Jurkat, Clone E6-1 (cell line): ENCODE measurements around the gene EPB41L4B.

Source experiments
- DNase-seq: peaks from one replicate; pipeline ENCODE4 v3.0.0-alpha.2; 2011; ENCODE audit warnings: low read depth, low spot score
- H3K4me3 ChIP-seq: 2 replicates; pipeline ENCODE4 v1.5.1; 2011; ENCODE audit warnings: mild to moderate bottlenecking, low read length, control low read depth, moderate library complexity

The EPB41L4B gene

DNA sequence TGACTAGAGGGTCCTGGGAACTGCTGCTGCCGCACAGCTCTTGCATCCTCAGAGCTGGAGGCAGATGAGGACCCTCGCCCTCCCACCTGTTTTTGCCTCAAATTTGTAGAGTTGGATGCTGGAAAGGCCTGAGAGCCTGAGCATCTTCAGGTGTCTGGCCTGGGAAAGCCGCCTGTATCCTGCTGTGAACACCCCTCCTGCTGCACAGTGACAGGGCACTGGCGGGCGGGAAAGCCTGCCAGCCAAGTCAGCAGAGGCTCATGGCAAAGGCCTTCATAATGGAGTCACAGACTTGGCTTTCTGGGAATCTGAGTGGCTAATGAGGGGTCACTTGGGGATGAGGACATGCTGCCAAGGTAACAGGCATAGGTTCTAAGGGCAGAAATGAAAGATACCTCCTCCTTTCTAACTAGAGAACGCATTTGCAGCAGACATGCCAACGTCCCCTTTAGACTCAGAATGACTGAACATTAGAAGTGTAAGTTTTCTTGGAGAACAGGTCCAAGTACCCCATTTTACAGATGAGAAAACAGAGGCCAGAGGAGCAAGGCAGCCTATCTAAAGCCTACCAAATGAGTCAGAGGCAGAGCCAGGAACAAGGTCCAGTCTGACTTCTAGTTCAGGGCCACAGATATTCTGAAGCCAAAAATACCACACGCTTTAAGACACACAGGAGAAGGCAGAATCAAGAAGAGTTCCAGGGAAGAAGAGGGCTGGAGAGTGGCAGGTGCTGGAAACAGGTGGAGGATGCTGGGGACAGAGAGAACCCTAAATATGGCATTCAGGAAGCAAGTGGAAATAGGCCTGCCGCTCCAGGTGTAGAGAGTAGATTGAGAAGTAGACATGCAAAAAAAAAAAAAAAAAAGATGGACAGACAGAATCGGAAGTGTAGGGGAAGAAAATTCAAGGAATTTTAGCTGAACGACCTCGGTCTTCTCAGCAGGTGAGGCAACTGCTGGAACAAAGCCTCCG, 44.1 kb downstream of the EPB41L4B start:
- no peak overlapping the region for H3K4me3 ChIP-seq
- no peak for DNase-seq

DNA sequence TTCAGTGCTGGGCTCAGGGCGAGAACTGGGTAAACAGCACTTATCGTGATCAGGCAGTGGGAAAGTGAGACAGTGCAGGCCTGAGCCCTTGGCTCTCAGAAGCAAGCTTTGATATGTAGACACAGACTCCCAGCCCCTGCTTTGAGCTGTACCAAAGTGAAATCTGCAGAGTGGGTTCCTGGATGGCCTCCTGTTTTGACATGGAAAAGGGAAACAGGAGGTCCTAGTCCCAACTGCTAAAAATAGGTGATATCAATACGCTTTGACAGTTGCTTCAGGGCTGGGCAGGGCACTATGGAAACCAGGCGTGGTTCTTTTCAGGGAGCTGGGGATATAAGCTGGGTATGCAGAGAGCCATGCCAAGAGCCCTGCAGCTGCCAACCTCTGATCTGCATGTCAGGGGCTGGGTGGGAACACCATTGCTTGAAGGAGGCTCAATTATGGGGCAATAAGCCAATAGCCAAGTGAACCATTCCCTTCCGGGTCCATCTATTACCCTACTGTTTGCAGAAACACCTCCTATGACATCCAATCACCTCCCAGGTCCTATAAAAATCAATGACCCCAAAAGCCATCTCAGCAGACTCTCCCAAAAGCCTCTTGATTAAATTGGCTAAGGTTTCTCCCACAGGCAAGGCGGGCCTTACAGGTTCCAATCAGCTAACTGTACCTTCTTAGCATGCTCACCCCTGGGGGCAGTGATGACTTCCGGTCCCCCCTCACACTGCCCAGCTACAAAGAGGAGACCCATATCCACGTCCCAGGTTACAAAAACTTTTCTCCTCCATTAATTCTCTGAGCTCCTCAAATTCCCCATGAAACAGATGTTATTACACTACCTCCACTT, 45.8 kb downstream of the EPB41L4B start:
- DNase-seq = no peak

DNA sequence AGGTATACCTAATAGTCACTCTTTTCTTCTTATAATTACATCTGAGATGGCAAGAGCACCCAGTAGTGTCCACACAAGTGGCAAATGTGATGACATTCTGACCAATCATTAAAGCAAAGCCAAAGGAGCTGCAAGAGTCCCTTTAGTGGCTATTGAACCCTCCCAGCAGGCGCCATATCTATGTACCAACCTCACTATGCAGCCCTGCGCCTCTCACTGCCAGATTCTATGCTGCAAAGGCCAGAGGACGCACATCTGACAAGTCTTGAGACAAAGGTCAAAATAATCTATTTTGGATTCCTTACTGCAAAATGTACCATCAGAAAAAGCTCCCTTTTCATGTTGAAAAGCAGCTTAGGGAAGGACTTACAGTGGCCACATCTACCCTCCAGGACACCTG, 47.0 kb downstream of the EPB41L4B start:
- no peak overlapping the region for H3K4me3 ChIP-seq
- DNase-seq = no peak

More for the DNA sequence above, 45.8 kb downstream of the EPB41L4B start:
- H3K4me3 ChIP-seq = no peak overlapping the region

DNA sequence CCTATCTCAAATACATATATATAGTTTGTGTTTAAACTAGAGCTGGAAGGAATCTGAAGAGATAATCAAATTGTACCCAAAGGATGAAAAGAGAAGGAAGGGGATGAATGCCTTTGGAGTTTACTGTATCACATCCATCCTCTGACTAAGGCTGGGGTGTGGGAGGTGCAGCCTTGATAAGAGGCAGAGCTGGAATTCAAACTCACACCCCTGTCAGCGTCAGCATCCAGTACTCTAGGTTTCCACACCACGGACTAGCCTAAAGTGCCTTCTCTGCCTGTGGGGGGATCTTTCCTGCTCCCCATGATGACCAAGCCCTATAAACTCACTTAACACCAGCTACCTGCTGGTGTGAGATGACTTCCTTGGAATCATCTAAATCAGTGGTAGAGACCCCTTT, 48.1 kb downstream of the EPB41L4B start:
- H3K4me3 ChIP-seq = no peak overlapping the region
- no peak for DNase-seq

- H3K4me3 ChIP-seq = no peak overlapping the region
- no peak for DNase-seq
These were observed 48.8 kb downstream of the EPB41L4B start for GRCh38 chr9:109272045-109272444.

GRCh38 chr9:109270971-109271925, 49.6 kb downstream of the EPB41L4B start:
- H3K4me3 ChIP-seq = no peak overlapping the region
- DNase-seq = no peak

- no peak overlapping the region for H3K4me3 ChIP-seq
- no peak for DNase-seq
These were observed 50.4 kb downstream of the EPB41L4B start for GRCh38 chr9:109270441-109270840.

DNA sequence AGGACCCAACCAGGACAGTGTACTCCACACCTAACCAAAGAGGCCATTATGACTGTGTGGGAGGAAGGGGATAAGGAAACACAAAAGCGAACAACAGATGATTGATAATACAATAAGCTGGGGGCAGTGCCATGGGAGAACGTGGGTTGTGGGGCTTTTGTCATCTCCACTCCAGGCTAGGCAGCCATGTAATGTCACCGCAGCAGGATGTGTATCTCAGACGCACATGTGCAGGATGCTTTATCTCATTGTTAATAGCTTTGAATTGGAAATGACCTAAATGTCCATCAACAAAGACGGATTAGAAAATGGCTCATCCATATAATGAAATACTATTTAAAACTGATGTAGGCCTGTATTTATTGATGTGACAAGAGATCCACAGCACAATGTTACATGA, 51.0 kb downstream of the EPB41L4B start:
- DNase-seq = no peak
- H3K4me3 ChIP-seq = no peak overlapping the region

- DNase-seq = no peak
These were observed 51.8 kb downstream of the EPB41L4B start for GRCh38 chr9:109269081-109269480.

DNA sequence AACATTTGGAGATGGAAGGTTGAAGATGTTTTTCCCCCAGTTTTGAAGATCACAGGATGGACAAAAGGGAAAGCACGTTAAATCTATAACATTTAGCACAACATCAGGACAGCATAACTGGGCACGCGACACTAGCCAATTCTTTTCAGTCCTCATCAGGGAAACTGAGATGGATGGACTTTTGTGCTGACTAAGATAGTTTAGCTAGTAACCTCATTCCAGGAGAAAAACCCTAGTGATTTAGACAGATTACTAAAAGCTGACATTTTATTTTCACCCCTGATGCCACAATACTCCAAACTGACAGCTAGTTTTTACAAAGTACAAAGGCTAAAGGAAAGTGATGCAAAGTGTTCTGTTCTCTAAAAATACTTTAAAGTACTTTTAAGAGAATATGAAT, 53.3 kb downstream of the EPB41L4B start:
- no peak overlapping the region for H3K4me3 ChIP-seq
- DNase-seq = no peak

More at GRCh38 chr9:109269081-109269480, 51.8 kb downstream of the EPB41L4B start:
- H3K4me3 ChIP-seq = no peak overlapping the region

DNA sequence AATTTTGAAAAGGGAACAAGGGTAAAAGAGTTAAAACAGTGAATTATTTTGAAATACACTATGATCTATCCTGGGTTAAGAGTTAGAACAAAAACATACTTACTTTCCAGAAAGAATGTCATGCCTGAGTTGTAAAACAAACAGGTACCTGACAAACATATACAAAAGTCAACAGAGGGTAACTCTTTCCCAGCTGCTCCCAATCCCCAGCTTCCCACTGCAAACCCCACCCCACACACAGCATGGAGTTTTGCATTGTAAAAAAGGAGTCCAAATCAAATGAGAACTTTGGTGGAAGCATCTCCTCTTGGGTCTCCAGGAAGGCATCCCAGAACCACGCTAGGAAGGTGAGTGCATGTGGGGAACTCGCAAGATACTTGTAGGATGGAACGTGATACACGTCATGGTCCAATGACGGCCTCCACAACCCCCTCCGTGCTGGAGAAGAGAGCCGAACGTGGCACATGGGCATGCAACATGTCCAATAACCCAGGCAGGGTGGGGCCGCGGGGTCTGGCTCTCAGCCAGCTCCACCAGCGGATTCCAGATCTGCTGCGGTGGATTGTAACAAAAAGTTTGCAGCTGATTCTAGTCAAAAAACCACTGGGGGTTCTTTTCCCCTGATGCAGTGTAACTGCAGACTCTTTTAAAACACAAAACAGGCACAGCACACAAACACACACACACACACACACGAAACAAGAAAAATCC, 55.8 kb downstream of the EPB41L4B start:
- no peak for DNase-seq
- no peak overlapping the region for H3K4me3 ChIP-seq

DNA sequence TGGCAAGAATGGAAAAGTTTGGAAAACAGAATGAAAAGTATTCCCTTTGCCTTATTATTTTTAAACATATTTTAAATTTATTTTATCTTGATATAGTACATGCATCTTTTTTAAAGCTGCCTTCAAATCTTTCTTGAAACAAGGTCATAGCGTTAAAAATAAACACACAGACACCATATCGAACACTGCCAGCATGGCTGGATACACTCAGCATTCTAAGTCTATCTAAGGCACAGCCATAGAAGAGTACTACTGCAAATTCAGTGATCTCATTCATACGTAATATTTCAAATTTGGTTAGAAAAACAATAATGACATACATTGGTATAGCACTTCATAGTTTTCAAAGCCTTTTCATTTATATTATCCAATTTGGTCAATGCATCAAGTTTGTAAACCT, 57.5 kb downstream of the EPB41L4B start:
- DNase-seq = no peak
- no peak overlapping the region for H3K4me3 ChIP-seq

DNA sequence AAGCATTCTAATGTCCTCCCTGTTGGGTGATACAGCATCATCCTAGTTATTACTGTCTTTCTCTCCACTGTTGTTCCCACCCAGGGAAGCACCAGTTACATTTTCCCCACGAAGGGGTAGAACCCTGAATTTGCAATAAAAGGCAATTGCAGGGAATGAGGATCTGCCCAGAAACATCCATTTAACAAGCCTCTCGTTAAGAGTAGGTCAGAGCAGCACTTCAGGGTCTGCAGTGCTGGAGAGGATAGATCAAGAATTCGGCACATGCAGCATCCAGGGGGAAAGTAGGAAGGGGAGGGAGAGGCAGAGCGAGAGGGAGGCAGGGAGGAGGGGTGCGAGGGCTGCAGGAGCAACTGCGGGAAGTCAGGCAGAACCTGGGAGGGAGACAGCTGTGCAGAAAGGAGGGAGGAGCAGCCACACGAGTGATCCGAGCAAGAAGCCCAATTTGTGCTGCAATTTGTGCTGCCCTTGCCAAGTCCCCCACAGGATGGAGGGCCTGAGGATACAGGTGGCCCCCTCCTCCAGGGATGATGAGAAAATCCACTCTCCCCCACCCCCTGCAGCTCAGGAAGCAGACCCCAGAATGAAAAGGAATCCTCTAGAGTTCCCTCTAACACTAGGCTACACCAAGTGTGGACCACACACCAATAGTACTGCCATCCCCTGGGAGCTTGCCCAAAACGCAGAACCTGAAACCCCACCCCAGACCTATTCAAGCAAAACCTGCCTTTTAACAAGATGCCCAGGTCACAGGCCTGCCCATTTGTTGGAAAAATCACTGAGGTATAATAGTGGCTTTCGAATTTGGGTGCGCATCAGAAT, 62.2 kb downstream of the EPB41L4B start:
- no peak for DNase-seq
- H3K4me3 ChIP-seq = no peak overlapping the region

- DNase-seq = no peak
These were observed 64.5 kb downstream of the EPB41L4B start for GRCh38 chr9:109256336-109256735.

GRCh38 chr9:109255394-109255793, 65.5 kb downstream of the EPB41L4B start:
- no peak overlapping the region for H3K4me3 ChIP-seq
- no peak for DNase-seq

More at GRCh38 chr9:109256336-109256735, 64.5 kb downstream of the EPB41L4B start:
- H3K4me3 ChIP-seq = no peak overlapping the region

- DNase-seq = no peak
- no peak overlapping the region for H3K4me3 ChIP-seq
These were observed 66.5 kb downstream of the EPB41L4B start for GRCh38 chr9:109254317-109254716.

DNA sequence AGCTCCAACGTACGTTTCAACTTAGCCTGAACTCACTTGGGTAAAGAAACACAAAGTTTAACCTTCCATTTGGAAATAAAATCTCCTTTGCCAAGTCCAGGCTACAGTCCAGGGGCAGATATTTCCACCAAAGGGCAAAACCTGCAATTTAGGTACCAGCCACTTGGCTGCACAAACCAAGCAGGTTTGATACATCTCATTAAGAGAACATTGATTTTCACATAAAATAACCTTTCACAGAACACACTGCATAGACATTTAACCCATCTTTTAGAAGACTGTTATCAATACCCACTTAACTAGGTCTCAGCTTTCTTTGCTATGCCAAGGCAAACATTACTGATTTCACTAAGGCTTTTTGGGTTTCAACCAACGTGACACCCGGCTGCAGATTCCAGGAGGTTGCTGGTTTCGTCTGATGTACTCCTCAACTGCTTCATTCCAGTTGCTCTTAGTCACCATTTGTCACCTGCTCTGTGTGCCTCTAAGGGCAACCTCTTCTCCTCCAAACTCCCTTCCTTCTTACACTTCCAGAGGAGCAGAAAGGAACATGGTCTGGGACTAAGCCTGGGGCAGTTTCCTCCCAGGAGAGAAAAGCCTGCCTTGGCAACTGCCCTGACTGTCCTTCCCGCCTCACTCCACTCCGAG, 67.1 kb downstream of the EPB41L4B start:
- no peak for DNase-seq
- H3K4me3 ChIP-seq = no peak overlapping the region
